HG03575 (cell line): ENCODE data around the gene TUBA4B.
"Not testable (repeated sequence)": the region's sequence is repeated elsewhere in the genome, so short reads cannot be mapped to it uniquely, and the experiment has no call there.

Source experiments
- ATAC-seq: cut with Tn5 transposase; IDR thresholded peaks from one replicate; pipeline ENCODE4 v1.9.1; 2021; ENCODE audit not compliant: unreplicated experiment, insufficient number of reproducible peaks, low FRiP score; ENCODE audit errors: extremely low read depth

Gene TUBA4B

DNA sequence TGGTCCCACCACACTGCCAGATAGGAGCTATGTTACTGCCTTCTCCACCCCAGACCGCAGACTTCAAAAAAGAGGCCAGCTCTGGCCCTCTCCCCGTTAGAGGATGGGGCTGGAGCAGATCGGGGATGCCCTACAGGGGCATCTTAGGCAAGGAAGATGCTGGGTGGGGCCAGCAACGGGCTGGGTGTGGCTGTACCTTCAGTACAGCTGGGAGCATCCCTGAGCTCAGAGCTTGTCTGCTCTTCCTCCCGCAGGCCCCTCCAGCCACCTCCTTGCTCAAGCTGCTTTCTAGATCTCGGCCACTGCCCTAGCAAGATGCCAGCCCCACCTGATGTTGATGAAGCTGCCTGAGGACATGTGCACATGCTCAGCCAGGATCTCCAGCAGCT lies 46.3 kb downstream of the TUBA4B start:
- no peak for ATAC-seq

GRCh38 chr2:219300022-219300421 lies 47.0 kb downstream of the TUBA4B start:
- ATAC-seq = no peak

DNA sequence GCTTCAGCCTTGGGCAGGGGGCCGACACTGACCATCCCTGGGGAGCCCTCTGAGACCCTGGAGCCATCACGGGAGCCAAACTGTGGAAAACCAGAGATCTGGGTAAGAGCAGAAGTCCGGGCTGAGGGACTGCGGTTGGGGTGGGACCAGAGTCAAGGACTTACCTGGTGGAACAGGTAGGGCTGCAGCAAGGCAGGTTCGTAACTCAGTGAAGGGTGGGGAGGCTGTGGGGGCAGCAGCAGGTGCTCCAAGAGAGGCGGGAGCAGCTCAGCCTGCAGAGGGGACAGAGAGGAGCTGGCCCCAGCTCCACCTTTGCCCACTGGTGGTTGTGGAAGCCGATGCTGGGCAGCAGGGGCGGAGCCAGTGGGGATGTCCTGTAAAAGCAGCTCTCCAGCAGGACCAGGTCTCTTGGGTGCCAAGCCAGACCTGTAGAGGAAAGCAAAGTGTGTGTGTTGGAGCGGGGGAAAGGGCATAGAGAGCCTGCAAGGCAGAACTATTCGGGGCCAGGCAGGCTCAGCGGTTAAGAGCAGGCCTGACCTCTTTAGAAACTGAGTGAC lies 49.4 kb downstream of the TUBA4B start:
- ATAC-seq = no peak

DNA sequence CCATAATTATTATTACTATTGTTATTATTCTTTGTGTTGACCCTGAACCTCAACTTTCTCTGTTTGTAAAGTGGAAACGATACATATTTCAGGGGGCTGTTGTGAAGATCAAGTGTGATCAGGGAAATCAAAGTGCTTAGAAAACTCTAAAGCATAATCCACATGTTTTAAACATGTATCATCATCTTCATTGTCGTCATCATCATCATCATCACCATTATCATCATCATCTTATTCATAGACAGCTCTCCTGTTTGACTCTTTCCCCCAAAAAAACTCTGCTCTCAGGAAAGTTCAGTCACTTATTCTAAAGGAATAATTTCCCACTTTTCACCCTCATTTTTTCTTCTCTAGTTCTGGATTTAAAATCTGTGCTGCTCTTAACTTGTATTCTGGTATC lies 51.2 kb downstream of the TUBA4B start:
- ATAC-seq = no peak

GRCh38 chr2:219306047-219306446 lies 53.0 kb downstream of the TUBA4B start:
- no peak for ATAC-seq

GRCh38 chr2:219308142-219309101 lies 55.4 kb downstream of the TUBA4B start:
- no peak for ATAC-seq

GRCh38 chr2:219309278-219309677 lies 56.2 kb downstream of the TUBA4B start, which contains the start of gene PTPRN:
Gene PTPRN (minus strand): TSS chr2:219309401. CDS start chr2:219309332, 69 bp downstream.
- ATAC-seq = no peak

GRCh38 chr2:219312683-219313263 lies 59.7 kb downstream of the TUBA4B start:
- ATAC-seq = not testable (repeated sequence)

- no peak for ATAC-seq
Observed at GRCh38 chr2:219314804-219315468, 61.9 kb downstream of the TUBA4B start.
